Sigmoid colon (tissue), 7 donors: ENCODE results near the gene DKK2. TPM values are rescaled to one million over a fixed set of nuclear protein-coding genes. Genes with fewer than 3 reads are reported as not detected.
A peak's percentile ranks its signal among the peaks of the same experiment; 100 is the strongest.

Experiments used
- DNase-seq: peaks from one replicate; pipeline ENCODE4 v3.0.0-alpha.2; 2019
- H3K27ac ChIP-seq, 4 donors: fragments of 200-600 bp; sonication (generic); one replicate each; pipeline ENCODE4 v1.5.1; 2016 to 2019; ENCODE audit warnings: mild to moderate bottlenecking in 1 of 4
- H3K27me3 ChIP-seq, 3 donors: fragments of 200-600 bp; sonication (generic); one replicate each; pipeline ENCODE4 v1.5.1; 2019; ENCODE audit warnings: mild to moderate bottlenecking in 1 of 3
- H3K36me3 ChIP-seq, 4 donors: fragments of 200-600 bp; sonication (generic); one replicate each; pipeline ENCODE4 v1.5.1; 2016 to 2019
- H3K4me1 ChIP-seq, 4 donors: fragments of 200-600 bp; sonication (generic); one replicate each; pipeline ENCODE4 v1.5.1; 2017 to 2019
- H3K4me3 ChIP-seq, 4 donors: fragments of 200-600 bp; sonication (generic); one replicate each; pipeline ENCODE4 v1.5.1; 2017 to 2019; ENCODE audit warnings: mild to moderate bottlenecking in 2 of 4, moderate library complexity in 1 of 4
- H3K9me3 ChIP-seq, 4 donors: fragments of 200-600 bp in 3 of 4; sonication (generic) in 3 of 4; one replicate each; pipeline versions ENCODE4 v1.5.1 to v1.6.1; 2013 to 2019
- CTCF ChIP-seq, 4 experiments: fragments of 450-650 bp in 3 of 4; fragments of 200-600 bp in 1 of 4; IDR thresholded peaks; one replicate each; pipeline ENCODE4 v1.5.1; 2016 to 2019; ENCODE audit warnings: antibody characterized with exemption in 4 of 4, mild to moderate bottlenecking in 3 of 4, moderate library complexity in 2 of 4
- EP300 ChIP-seq, 4 donors: sonication (generic); formaldehyde crosslinking; IDR thresholded peaks; one replicate each; pipeline ENCODE4 v1.6.1; 2017; ENCODE audit warnings: antibody characterized with exemption in 4 of 4
- POLR2A ChIP-seq, 2 donors: fragments of 450-650 bp; IDR thresholded peaks; one replicate each; pipeline ENCODE4 v1.6.1; 2016; ENCODE audit warnings: antibody characterized with exemption in 2 of 2, mild to moderate bottlenecking in 2 of 2, moderate library complexity in 2 of 2
- POLR2AphosphoS5 ChIP-seq, 4 donors: sonication (generic); formaldehyde crosslinking; IDR thresholded peaks; one replicate each; pipeline ENCODE4 v1.6.1; 2017; ENCODE audit warnings: antibody characterized with exemption in 4 of 4
- WGBS, 2 donors: extraction: QIAGEN DNeasy Blood & Tissue Kit; methylation state at CpG; one replicate each; pipeline ENCODE4 v1.1.7; 2013; 5-methylcytosine and 5-hydroxymethylcytosine counted together
- intact Hi-C: fragments of 100-400 bp; cut with DNase I; formaldehyde crosslinking; loops from one replicate; pipeline ENCODE4 v1.15.1; 2023
- polyA plus RNA-seq, 3 donors: library from polyadenylated mRNA; stranded (reverse); fragments of 200-250 nt; gene quantifications; one replicate each; pipeline ENCODE4 v1.2.3, GENCODE V29; 2013
- total RNA-seq, 4 donors: library from RNA; depleted of rRNA; stranded (reverse); fragments of >200 nt; gene quantifications; one replicate each; pipeline ENCODE4 v1.1.0, GENCODE V29; 2016
- donor health status: healthy with polysubstance abuse.
- donor health status: Bipolar disorder and iron deficiency.
- donor health status: healthy.

The DKK2 gene
- total and polyA plus RNA-seq, 7 donors = 0.35 to 9.1 (median 3.3) TPM; not detected in 2

GRCh38 chr4:107036584-107037198 is 578 bp upstream of the DKK2 start:
- 6 to 18% methylated on average over 19 of the region's 19 CpGs for WGBS, 2 donors
- no peaks in the 10 kb centered on the region for H3K9me3 ChIP-seq
- H3K27me3 ChIP-seq = peaks cover 0 to 61% (median 4%) of the 10 kb centered on the region in 3 donors
- peaks cover 0 to 41% (median 38%) of the 10 kb centered on the region in 4 donors for H3K4me1 ChIP-seq
- peak; percentile 60 for DNase-seq
- H3K36me3 ChIP-seq = no peaks in the 10 kb centered on the region
- H3K27ac ChIP-seq = no peak overlapping the region
- no peak for TF ChIP-seq EP300 (IDR thresholded peaks at IDR 0.05)
- TF ChIP-seq POLR2AphosphoS5 (IDR thresholded peaks at IDR 0.05) = no peak
- TF ChIP-seq CTCF (IDR thresholded peaks at IDR 0.05) = no peak
- no peak for TF ChIP-seq POLR2A (IDR thresholded peaks at IDR 0.05)
- intact Hi-C loops = loop anchor here (2.0 to 10.0 kb wide), 5 partner anchors 146 to 672 kb away; partner anchors contain the start of gene GIMD1
- H3K4me3 ChIP-seq = peak overlapping the region; percentile 32 to 50 (median 46)

- DNase-seq = peak; percentile 63
Measured at GRCh38 chr4:107034996-107035818, 906 bp downstream of the DKK2 start.

GRCh38 chr4:107034091-107034995 is 1.8 kb downstream of the DKK2 start:
- intact Hi-C loops = loop anchor here (1.0 to 10.0 kb wide), 2 partner anchors 632 to 670 kb away; partner anchors contain the start of gene GIMD1
- Histone ChIP-seq H3K4me3 (peak overlapping the region; percentile 25 to 50 (median 46)), H3K27ac (peak overlapping the region in 3 of 4 donors; percentile 32 to 61 (median 39)), H3K36me3 (no peaks in the 10 kb centered on the region), H3K27me3 (peaks cover 0 to 55% (median 3%) of the 10 kb centered on the region in 3 donors), H3K9me3 (no peaks in the 10 kb centered on the region), H3K4me1 (peaks cover 0 to 41% (median 38%) of the 10 kb centered on the region in 4 donors)
- 3 to 11% methylated on average over 39 of the region's 39 CpGs for WGBS, 2 donors
- TF ChIP-seq CTCF (IDR thresholded peaks at IDR 0.05) = peak in 2 of 4 experiments; percentile 10 to 27
- no peak for TF ChIP-seq POLR2AphosphoS5 (IDR thresholded peaks at IDR 0.05)
- TF ChIP-seq POLR2A (IDR thresholded peaks at IDR 0.05) = no peak
- DNase-seq = peak; percentile 74

More at GRCh38 chr4:107034996-107035818, 906 bp downstream of the DKK2 start:
- WGBS, 2 donors = 4 to 16% methylated on average over 39 of the region's 39 CpGs
- peak overlapping the region in 1 of 4 donors; percentile 50 for H3K27ac ChIP-seq
- peaks cover 0 to 61% (median 4%) of the 10 kb centered on the region in 3 donors for H3K27me3 ChIP-seq
- no peaks in the 10 kb centered on the region for H3K36me3 ChIP-seq
- H3K4me3 ChIP-seq = peak overlapping the region; percentile 32 to 50 (median 46)
- intact Hi-C loops = loop anchor here (1.0 to 10.0 kb wide), 4 partner anchors 147 to 670 kb away; partner anchors contain the start of gene GIMD1
- H3K4me1 ChIP-seq = peaks cover 0 to 41% (median 38%) of the 10 kb centered on the region in 4 donors
- no peaks in the 10 kb centered on the region for H3K9me3 ChIP-seq
- TF ChIP-seq CTCF (IDR thresholded peaks at IDR 0.05) (no peak), POLR2A (IDR thresholded peaks at IDR 0.05) (no peak), POLR2AphosphoS5 (IDR thresholded peaks at IDR 0.05) (no peak)

- TF ChIP-seq CTCF (IDR thresholded peaks at IDR 0.05) (no peak), POLR2AphosphoS5 (IDR thresholded peaks at IDR 0.05) (no peak), EP300 (IDR thresholded peaks at IDR 0.05) (no peak), POLR2A (IDR thresholded peaks at IDR 0.05) (no peak)
- H3K36me3 ChIP-seq = no peaks in the 10 kb centered on the region
- H3K4me3 ChIP-seq = no peak overlapping the region
- intact Hi-C loops = no loop called here
- 84 to 90% methylated on average over 1 of the region's 1 CpG for WGBS, 2 donors
- H3K4me1 ChIP-seq = no peaks in the 10 kb centered on the region
- no peaks in the 10 kb centered on the region for H3K9me3 ChIP-seq
- DNase-seq = no peak
- no peaks in the 10 kb centered on the region for H3K27me3 ChIP-seq
- H3K27ac ChIP-seq = no peak overlapping the region
Measured at GRCh38 chr4:107027379-107027778, 8.7 kb downstream of the DKK2 start.
